Epidermal melanocyte (primary cell): Measurements from ENCODE around the gene CLOCK.
A peak's percentile ranks its signal among the peaks of the same experiment; 100 is the strongest.
"Not testable (repeated sequence)": the region's sequence is repeated elsewhere in the genome, so short reads cannot be mapped to it uniquely, and the experiment has no call there.

ENCODE experiments used
- DNase-seq: peaks from one replicate; pipeline ENCODE4 v3.0.0; 2011; ENCODE audit warnings: low spot score; ENCODE audit not compliant: insufficient read length

Gene CLOCK

GRCh38 chr4:55546756-55547465 lies at the start of gene CLOCK:
Gene CLOCK, minus strand, starts transcription at chr4:55546909. Its CDS starts 64,124 bp downstream, at chr4:55482785.
- peak; percentile 61 for DNase-seq

GRCh38 chr4:55592014-55592413 lies 45.3 kb upstream of the CLOCK start, which contains the start of gene PDCL2:
Gene PDCL2, minus strand, starts transcription at chr4:55592245. Its CDS starts 136 bp downstream, at chr4:55592109.
- no peak for DNase-seq

- DNase-seq, result no peak
These were observed 41.5 kb upstream of the CLOCK start for GRCh38 chr4:55588160-55588559.

GRCh38 chr4:55582773-55583172 lies 36.1 kb upstream of the CLOCK start:
- not testable (repeated sequence) for DNase-seq

GRCh38 chr4:55578341-55579010 lies 31.8 kb upstream of the CLOCK start:
- DNase-seq, result no peak

- no peak for DNase-seq
These were observed 28.8 kb upstream of the CLOCK start for GRCh38 chr4:55575513-55575912.

GRCh38 chr4:55574252-55574651 lies 27.5 kb upstream of the CLOCK start:
- DNase-seq, result no peak

GRCh38 chr4:55571806-55572205 lies 25.1 kb upstream of the CLOCK start:
- DNase-seq, result no peak

- no peak for DNase-seq
These were observed 22.3 kb upstream of the CLOCK start for GRCh38 chr4:55568905-55569504.

- DNase-seq, result no peak
These were observed 15.2 kb upstream of the CLOCK start for GRCh38 chr4:55561889-55562288.

GRCh38 chr4:55560096-55560495 lies 13.4 kb upstream of the CLOCK start:
- no peak for DNase-seq

- DNase-seq, result peak; percentile 42
These were observed 7.8 kb upstream of the CLOCK start for GRCh38 chr4:55554453-55555030.

- DNase-seq, result no peak
These were observed 6.9 kb upstream of the CLOCK start for GRCh38 chr4:55553441-55554201.

GRCh38 chr4:55551964-55552363 lies 5.3 kb upstream of the CLOCK start:
- DNase-seq, result not testable (repeated sequence)

- DNase-seq, result no peak
These were observed 3.2 kb upstream of the CLOCK start for GRCh38 chr4:55549888-55550287.

GRCh38 chr4:55547918-55548317 lies 1.2 kb upstream of the CLOCK start:
- DNase-seq, result no peak

GRCh38 chr4:55547466-55547770 lies 709 bp upstream of the CLOCK start:
- no peak for DNase-seq

- no peak for DNase-seq
These were observed 278 bp downstream of the CLOCK start for GRCh38 chr4:55546506-55546755.

GRCh38 chr4:55545641-55546505 lies 836 bp downstream of the CLOCK start:
- peak; percentile 25 for DNase-seq

GRCh38 chr4:55545151-55545550 lies 1.6 kb downstream of the CLOCK start:
- no peak for DNase-seq

GRCh38 chr4:55543858-55544257 lies 2.9 kb downstream of the CLOCK start:
- no peak for DNase-seq
